GM12878 (cell line): ENCODE measurements around the gene SPAG17. TPM values are rescaled to one million over a fixed set of nuclear protein-coding genes. Genes with fewer than 3 reads are reported as not detected.
A peak's percentile ranks its signal among the peaks of the same experiment; 100 is the strongest.

Experiments used
- ATAC-seq: fragments of 200-7000 bp; cut with Tn5 transposase; 3 replicates; pipeline ENCODE4 v1.9.1; 2020; ENCODE audit warnings: mild to moderate bottlenecking, moderate library complexity
- BruUV-seq: library from RNA; stranded (reverse); fragments of 400-500 nt; replicated peaks from 2 replicates; lab custom pipeline; 2021; lab: Mats Ljungman, UMichigan
- CTCF ChIA-PET: fragments of 300-600 bp; sonication (Branson Sonifier 250); formaldehyde crosslinking; extraction: SDS; loops from one replicate; lab custom pipeline; 2021; ENCODE audit warnings: inconsistent platforms; lab: Yijun Ruan, JAX
- POLR2A ChIA-PET: fragments of 350-600 bp; formaldehyde crosslinking; extraction: SDS; loops from one replicate; lab custom pipeline; 2021; ENCODE audit warnings: inconsistent platforms; lab: Charles Lee
- RAD21 ChIA-PET: fragments of 300-600 bp; sonication (Branson Sonifier 250); formaldehyde crosslinking; loops from one replicate; lab custom pipeline; 2023; ENCODE audit warnings: antibody characterized with exemption; ENCODE audit not compliant: unreplicated experiment; lab: Charles Lee
- SMC1A ChIA-PET: fragments of 300-600 bp; sonication (Branson Sonifier 250); formaldehyde crosslinking; loops from one replicate; lab custom pipeline; 2023; ENCODE audit not compliant: unreplicated experiment, uncharacterized antibody; lab: Charles Lee
- DNase-seq: peaks from one replicate; pipeline ENCODE4 v3.0.0-alpha.2; 2011; ENCODE audit warnings: low read depth, low spot score
- FAIRE-seq: peaks from 3 replicates; lab custom pipeline; 2011; peaks lifted over from hg19 to GRCh38; lab: Jason Lieb, UNC
- H2AFZ ChIP-seq: 2 replicates; pipeline ENCODE4 v1.6.0; 2011; ENCODE audit warnings: low read depth, low read length, control low read depth; ENCODE audit not compliant: control insufficient read depth
- H3K27ac ChIP-seq: 2 replicates; pipeline ENCODE4 v1.5.1; 2011; ENCODE audit warnings: control low read depth; ENCODE audit not compliant: control insufficient read depth, insufficient read depth
- H3K27me3 ChIP-seq, 2 experiments: replicated peaks in 1 of 2; 2 replicates each; pipeline versions ENCODE4 v1.6.0 to v1.6.1; 2011; ENCODE audit warnings: low read length in 1 of 2; ENCODE audit not compliant: control insufficient read depth in 2 of 2, insufficient read depth in 2 of 2
- H3K36me3 ChIP-seq, 2 experiments: 2 replicates each; pipeline ENCODE4 v1.5.1; 2011; ENCODE audit warnings: low read length in 1 of 2; ENCODE audit not compliant: control insufficient read depth in 2 of 2, insufficient read depth in 2 of 2
- H3K4me1 ChIP-seq: 2 replicates; pipeline ENCODE4 v1.6.1; 2011; ENCODE audit warnings: mild to moderate bottlenecking, low read length, moderate library complexity, mixed read lengths; ENCODE audit not compliant: control insufficient read depth, insufficient read depth
- H3K4me2 ChIP-seq: 2 replicates; pipeline ENCODE4 v1.6.0; 2011; ENCODE audit warnings: control low read depth; ENCODE audit not compliant: control insufficient read depth, insufficient read depth
- H3K4me3 ChIP-seq: fragments of 200-600 bp; sonication (generic); 2 replicates; pipeline ENCODE4 v1.5.1; 2016
- H3K79me2 ChIP-seq: 2 replicates; pipeline ENCODE4 v1.6.0; 2011; ENCODE audit warnings: low read length; ENCODE audit not compliant: control insufficient read depth, insufficient read depth
- H3K9ac ChIP-seq: 2 replicates; pipeline ENCODE4 v1.8.0; 2011; ENCODE audit warnings: low read length, control low read depth, mixed read lengths; ENCODE audit not compliant: control insufficient read depth, insufficient read depth
- H3K9me3 ChIP-seq: replicated peaks from 3 replicates; pipeline ENCODE4 v1.5.1; 2011; ENCODE audit warnings: mild to moderate bottlenecking, low read length; ENCODE audit not compliant: control insufficient read depth, insufficient read depth
- H4K20me1 ChIP-seq: 2 replicates; pipeline ENCODE4 v1.6.0; 2011; ENCODE audit not compliant: control insufficient read depth, insufficient read depth
- ATF3 ChIP-seq: IDR thresholded peaks from 2 replicates; pipeline ENCODE4 v1.6.1; 2011; ENCODE audit warnings: low read depth, mild to moderate bottlenecking, low read length, moderate library complexity, borderline replicate concordance; ENCODE audit errors: extremely low read depth
- BACH1 ChIP-seq: fragments of 450-650 bp; IDR thresholded peaks from 2 replicates; pipeline ENCODE4 v1.6.1; 2017; ENCODE audit warnings: mild to moderate bottlenecking, borderline replicate concordance
- CBFB ChIP-seq: IDR thresholded peaks from 2 replicates; pipeline ENCODE4 v1.6.1; 2016; ENCODE audit warnings: antibody characterized with exemption, low read depth
- E2F8 ChIP-seq: fragments of 450-650 bp; IDR thresholded peaks from 2 replicates; pipeline ENCODE4 v1.6.1; 2018; ENCODE audit warnings: mild to moderate bottlenecking, low read depth, moderate library complexity; ENCODE audit not compliant: partially characterized antibody
- NKRF ChIP-seq: fragments of 450-650 bp; conservative IDR thresholded peaks from 2 replicates; pipeline ENCODE4 v1.6.1; 2017; ENCODE audit warnings: mild to moderate bottlenecking, moderate library complexity
- PKNOX1 ChIP-seq: fragments of 450-650 bp; IDR thresholded peaks from 2 replicates; pipeline ENCODE4 v1.6.1; 2016; ENCODE audit warnings: mild to moderate bottlenecking
- TARDBP ChIP-seq: IDR thresholded peaks from 2 replicates; pipeline ENCODE4 v1.6.1; 2016; ENCODE audit warnings: borderline replicate concordance
- ZBTB4 ChIP-seq: fragments of 450-650 bp; formaldehyde crosslinking; IDR thresholded peaks from 2 replicates; pipeline ENCODE4 v1.4.0; 2022; ENCODE audit warnings: mild to moderate bottlenecking, moderate library complexity
- ZNF24 ChIP-seq: fragments of 450-650 bp; IDR thresholded peaks from 2 replicates; pipeline ENCODE4 v1.6.1; 2017; ENCODE audit warnings: antibody characterized with exemption, mild to moderate bottlenecking
- ZNF622 ChIP-seq: fragments of 450-650 bp; IDR thresholded peaks from 2 replicates; pipeline ENCODE4 v1.6.1; 2017; ENCODE audit warnings: mild to moderate bottlenecking, inconsistent platforms
- WGBS: methylation state at CpG from one replicate; pipeline ENCODE4 v1.1.6; 2016; ENCODE audit warnings: low lambda C conversion rate; ENCODE audit not compliant: insufficient replicate concordance, insufficient coverage; ENCODE audit errors: missing lambda C conversion rate; 5-methylcytosine and 5-hydroxymethylcytosine counted together
- in situ Hi-C: fragments of 300-500 bp; cut with MboI; formaldehyde crosslinking; loops from 9 replicates; pipeline ENCODE4 v1.14.3; 2018; ENCODE audit warnings: mixed read lengths
- intact Hi-C: fragments of 100-400 bp; cut with micrococcal nuclease; formaldehyde crosslinking; loops from one replicate; pipeline ENCODE4 v1.14.2; 2022; ENCODE audit not compliant: unreplicated experiment
- polyA plus RNA-seq, 11 experiments: library from polyadenylated mRNA; depleted of rRNA in 4 of 11; unstranded in 6 of 11; stranded (reverse) in 5 of 11; fragments of >200 nt; fragmentation: Nextera tagmentation in 4 of 11; fragmentation: Illumina TruSeq in 1 of 11; extraction: Ambion mirVana in 4 of 11; extraction: Trizol in 1 of 11; gene quantifications; 1 replicate in 1 of 11; 2 replicates in 10 of 11; pipeline versions ENCODE4 v1.2.1 to v1.2.3, GENCODE V29; 2011 to 2016; ENCODE audit warnings: inconsistent platforms in 2 of 11, missing spikeins in 2 of 11, low read depth in 1 of 11
- total RNA-seq, 4 experiments: library from RNA; depleted of rRNA in 3 of 4; stranded (reverse); fragments of >200 nt in 3 of 4; fragmentation: Illumina TruSeq in 1 of 4; extraction: Trizol in 1 of 4; gene quantifications; 2 replicates each; pipeline versions ENCODE4 v1.2.1 to v1.2.3, GENCODE V29; 2013 to 2021

Gene SPAG17
- total and polyA plus RNA-seq, 10 of the 15 experiments (the other 5 are each of a cell fraction or from before 2014, with no cell fraction given): 0.02 to 0.16 (median 0.03) TPM; not detected in 7

- TF ChIP-seq PKNOX1 (no peak), NKRF (no peak), CBFB (peak; percentile 45; the same call in 1 of the 2 replicates)
Observed at GRCh38 chr1:118151312-118151937, 33.6 kb downstream of the SPAG17 start (continued).

GRCh38 chr1:118149799-118150198 lies 35.2 kb downstream of the SPAG17 start:
- H3K79me2 ChIP-seq: no peaks in the 10 kb centered on the region
- no peaks in the 10 kb centered on the region for H3K4me1 ChIP-seq
- no TSS peak for BruUV-seq
- no peak overlapping the region for H3K4me3 ChIP-seq
- ChIA-PET POLR2A (no interaction called here), RAD21 (no interaction called here), SMC1A (no interaction called here), CTCF (interaction anchor here (3.8 kb wide), 1 partner anchor 859 kb away, joined by 28 read pairs; no protein-coding TSS in a partner anchor)
- H3K4me2 ChIP-seq: no peak overlapping the region
- intact Hi-C loops: loop anchor here (2.0 to 10.0 kb wide), 3 partner anchors 859 to 1218 kb away; partner anchors contain the start of gene HAO2
- no peak overlapping the region for H3K27ac ChIP-seq
- FAIRE-seq (no peak), DNase-seq (no peak), ATAC-seq (no peak)
- H3K27me3 ChIP-seq: no peaks in the 10 kb centered on the region
- H3K9me3 ChIP-seq: no peaks in the 10 kb centered on the region
- no peaks in the 10 kb centered on the region for H3K36me3 ChIP-seq
- 29% methylated on average over 8 of the region's 8 CpGs for whole genome bisulfite sequencing
- H4K20me1 ChIP-seq: no peaks in the 10 kb centered on the region
- H2AFZ ChIP-seq: no peak overlapping the region
- no peak overlapping the region for H3K9ac ChIP-seq
- in situ Hi-C loops: loop anchor here (5.0 kb wide), 1 partner anchor 863 kb away; no protein-coding TSS in a partner anchor
- TF ChIP-seq BACH1: no peak
- no peak for TF ChIP-seq ZNF622
- no peak for TF ChIP-seq E2F8
- TF ChIP-seq ZBTB4 (CRISPR knock-in tag): no peak
- TF ChIP-seq TARDBP: no peak
- TF ChIP-seq ATF3: no peak
- no peak for TF ChIP-seq ZNF24
